Transverse colon (tissue), 4 donors: Measurements from ENCODE around the gene FYCO1. TPM values are rescaled to one million over a fixed set of nuclear protein-coding genes. Genes with fewer than 3 reads are reported as not detected.

Experiments
- DNase-seq: peaks from one replicate; pipeline ENCODE4 v3.0.0-alpha.2; 2019
- H3K27ac ChIP-seq, 4 donors: fragments of 200-600 bp; sonication (generic); 2 replicates each; pipeline ENCODE4 v1.5.1; 2016 to 2018; ENCODE audit warnings: inconsistent platforms in 4 of 4
- H3K27me3 ChIP-seq: fragments of 200-600 bp; sonication (generic); 2 replicates; pipeline ENCODE4 v1.5.1; 2017; ENCODE audit warnings: inconsistent platforms
- H3K36me3 ChIP-seq, 4 donors: fragments of 200-600 bp; sonication (generic); 2 replicates each; pipeline ENCODE4 v1.5.1; 2017 to 2019; ENCODE audit warnings: inconsistent platforms in 4 of 4
- H3K4me1 ChIP-seq, 4 donors: fragments of 200-600 bp; sonication (generic); 2 replicates each; pipeline ENCODE4 v1.5.1; 2017 to 2020; ENCODE audit warnings: inconsistent platforms in 4 of 4
- H3K4me3 ChIP-seq, 4 donors: fragments of 200-600 bp; sonication (generic); 1 replicate in 1 of 4; 2 replicates in 3 of 4; pipeline versions ENCODE4 v1.5.1 to v1.6.1; 2017 to 2019; ENCODE audit warnings: inconsistent platforms in 4 of 4
- H3K9me3 ChIP-seq, 2 donors: fragments of 200-600 bp; sonication (generic); 2 replicates each; pipeline ENCODE4 v1.5.1; 2017 to 2019; ENCODE audit warnings: inconsistent platforms in 2 of 2
- EP300 ChIP-seq: sonication (generic); formaldehyde crosslinking; IDR thresholded peaks from one replicate; pipeline ENCODE4 v1.6.1; 2017; ENCODE audit warnings: antibody characterized with exemption, low read depth
- POLR2A ChIP-seq: fragments of 450-650 bp; IDR thresholded peaks from one replicate; pipeline ENCODE4 v1.6.1; 2016; ENCODE audit warnings: antibody characterized with exemption, mild to moderate bottlenecking, moderate library complexity
- POLR2AphosphoS5 ChIP-seq, 3 donors: sonication (generic); formaldehyde crosslinking; IDR thresholded peaks; one replicate each; pipeline ENCODE4 v1.6.1; 2016; ENCODE audit warnings: antibody characterized with exemption in 3 of 3
- WGBS, 2 donors: methylation state at CpG; one replicate each; pipeline ENCODE4 v1.1.5; 2018; ENCODE audit warnings: low coverage in 1 of 2; 5-methylcytosine and 5-hydroxymethylcytosine counted together
- in situ Hi-C, 4 donors: fragments of 200-750 bp; cut with MboI; loops; one replicate each; pipeline versions ENCODE4 v1.15.0 to v1.15.1; 2017; ENCODE audit warnings: low sequenced_read_pairs in 3 of 4, low pct_ligation_motif_present in 1 of 4, low pct_unique_long_range_greater_than_20kb in 1 of 4
- intact Hi-C: fragments of 100-400 bp; cut with DNase I; formaldehyde crosslinking; loops from one replicate; pipeline ENCODE4 v1.15.1; 2023; ENCODE audit warnings: low total_unique reads
- total RNA-seq, 4 donors: library from RNA; depleted of rRNA; stranded (reverse); fragments of >200 nt; gene quantifications; one replicate each; pipeline ENCODE4 v1.1.0, GENCODE V29; 2016
- TF ChIP-seq, protein P1 (sequence below), 5 experiments: fragments of 200-600 bp in 3 of 5; fragments of 450-650 bp in 2 of 5; sonication (generic) in 3 of 5; IDR thresholded peaks; 1 replicate in 2 of 5; 2 replicates in 3 of 5; pipeline ENCODE4 v1.5.1; 2016 to 2017; ENCODE audit warnings: antibody characterized with exemption in 5 of 5, inconsistent platforms in 3 of 5, mild to moderate bottlenecking in 2 of 5, moderate library complexity in 1 of 5

Gene FYCO1
- total RNA-seq, 4 donors from 2014 or later: 34.5 to 40.0 (median 38.1) TPM

DNA sequence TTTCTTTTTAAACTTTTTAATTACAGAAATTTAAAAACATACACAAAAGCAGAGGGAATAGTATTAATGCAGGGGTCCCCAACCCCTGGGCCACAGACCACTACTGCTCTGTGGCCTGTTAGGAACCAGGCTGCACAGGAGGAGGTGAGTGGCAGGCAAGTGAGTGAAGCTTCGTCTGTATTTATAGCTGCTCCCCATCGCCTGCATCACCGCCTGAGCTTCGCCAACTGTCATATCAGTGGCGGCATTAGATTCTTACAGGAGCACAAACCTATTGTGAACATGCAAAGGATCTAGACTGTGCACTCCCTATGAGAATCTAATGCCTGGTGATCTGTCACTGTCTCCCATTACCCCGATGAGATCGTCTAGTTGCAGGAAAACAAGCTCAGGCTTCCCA, 86.9 kb downstream of the FYCO1 start:
- in situ Hi-C loops (no loop called here), intact Hi-C loops (no loop called here)
- DNase-seq: no peak
- WGBS, 2 donors: 90 to 93% methylated on average over 3 to 7 of the region's 7 CpGs
- no peaks in the 10 kb centered on the region for H3K9me3 ChIP-seq
- no peak overlapping the region for H3K27ac ChIP-seq
- H3K27me3 ChIP-seq: no peaks in the 10 kb centered on the region
- peaks cover 0 to 3% (median 0%) of the 10 kb centered on the region in 4 donors for H3K4me1 ChIP-seq
- H3K36me3 ChIP-seq: no peaks in the 10 kb centered on the region
- TF ChIP-seq EP300: no peak
- no peak for TF ChIP-seq POLR2A
- TF ChIP-seq, protein P1, sequence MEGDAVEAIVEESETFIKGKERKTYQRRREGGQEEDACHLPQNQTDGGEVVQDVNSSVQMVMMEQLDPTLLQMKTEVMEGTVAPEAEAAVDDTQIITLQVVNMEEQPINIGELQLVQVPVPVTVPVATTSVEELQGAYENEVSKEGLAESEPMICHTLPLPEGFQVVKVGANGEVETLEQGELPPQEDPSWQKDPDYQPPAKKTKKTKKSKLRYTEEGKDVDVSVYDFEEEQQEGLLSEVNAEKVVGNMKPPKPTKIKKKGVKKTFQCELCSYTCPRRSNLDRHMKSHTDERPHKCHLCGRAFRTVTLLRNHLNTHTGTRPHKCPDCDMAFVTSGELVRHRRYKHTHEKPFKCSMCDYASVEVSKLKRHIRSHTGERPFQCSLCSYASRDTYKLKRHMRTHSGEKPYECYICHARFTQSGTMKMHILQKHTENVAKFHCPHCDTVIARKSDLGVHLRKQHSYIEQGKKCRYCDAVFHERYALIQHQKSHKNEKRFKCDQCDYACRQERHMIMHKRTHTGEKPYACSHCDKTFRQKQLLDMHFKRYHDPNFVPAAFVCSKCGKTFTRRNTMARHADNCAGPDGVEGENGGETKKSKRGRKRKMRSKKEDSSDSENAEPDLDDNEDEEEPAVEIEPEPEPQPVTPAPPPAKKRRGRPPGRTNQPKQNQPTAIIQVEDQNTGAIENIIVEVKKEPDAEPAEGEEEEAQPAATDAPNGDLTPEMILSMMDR (IDR thresholded peaks at IDR 0.05): no peak
- TF ChIP-seq POLR2AphosphoS5 (IDR thresholded peaks at IDR 0.05): no peak
- no peak overlapping the region for H3K4me3 ChIP-seq

DNA sequence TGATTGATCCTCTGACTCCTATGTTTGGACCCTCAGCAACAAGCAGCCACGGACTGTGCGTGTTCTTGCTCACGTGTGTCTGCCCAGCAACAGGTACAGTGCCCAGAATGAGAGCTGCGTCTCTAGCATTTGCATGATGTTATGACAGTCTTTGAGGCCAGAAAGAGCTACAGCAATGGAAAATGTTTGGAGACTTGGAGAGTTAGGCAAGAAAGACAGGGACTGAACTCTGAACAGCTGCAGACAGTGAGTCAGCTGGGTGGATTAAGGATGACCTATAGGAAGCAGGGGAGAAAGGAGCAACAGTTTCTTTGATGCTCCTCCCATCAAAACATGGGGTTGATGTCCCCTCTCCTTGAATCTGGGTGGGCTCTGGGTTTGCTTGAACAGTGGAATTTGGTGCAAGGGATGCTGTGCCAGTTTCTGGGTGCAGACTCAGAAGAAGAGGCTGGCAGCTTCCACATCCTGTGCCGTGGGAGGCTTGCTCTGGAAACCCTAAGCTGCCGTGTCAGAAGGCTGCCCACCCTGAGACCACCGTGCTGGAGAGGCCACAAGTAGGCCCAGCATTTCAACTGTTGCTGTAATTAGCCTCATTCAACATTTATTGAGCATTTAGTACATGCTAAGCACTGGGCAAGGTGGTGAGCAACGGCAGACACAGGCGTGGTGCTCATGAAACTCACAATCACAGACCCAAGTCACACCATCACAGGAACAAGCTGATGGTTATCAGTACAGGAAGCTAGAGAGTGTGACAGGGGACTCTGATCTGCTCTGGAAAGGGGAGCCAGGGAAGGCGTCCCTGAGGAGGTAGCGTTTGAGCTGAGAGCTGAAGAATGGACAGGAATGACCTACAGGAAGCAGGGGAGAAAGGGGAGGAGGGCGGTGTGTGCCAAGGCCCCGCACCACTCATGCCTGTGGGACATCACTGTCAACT, 87.6 kb downstream of the FYCO1 start:
- DNase-seq: no peak
- no peaks in the 10 kb centered on the region for H3K27me3 ChIP-seq
- H3K36me3 ChIP-seq: no peaks in the 10 kb centered on the region
- no peaks in the 10 kb centered on the region for H3K9me3 ChIP-seq
- H3K4me3 ChIP-seq: no peak overlapping the region
- intact Hi-C loops: no loop called here
- H3K27ac ChIP-seq: peak overlapping the region in 2 of 4 donors; percentile 22 to 39
- no peak for TF ChIP-seq POLR2A
- no peak for TF ChIP-seq POLR2AphosphoS5 (IDR thresholded peaks at IDR 0.05)
- TF ChIP-seq, protein P1 (IDR thresholded peaks at IDR 0.05): no peak
- TF ChIP-seq EP300: no peak
- in situ Hi-C loops: no loop called here
- H3K4me1 ChIP-seq: peaks cover 0 to 3% (median 0%) of the 10 kb centered on the region in 4 donors
- 53 to 78% methylated on average over 6 to 13 of the region's 13 CpGs for WGBS, 2 donors

DNA sequence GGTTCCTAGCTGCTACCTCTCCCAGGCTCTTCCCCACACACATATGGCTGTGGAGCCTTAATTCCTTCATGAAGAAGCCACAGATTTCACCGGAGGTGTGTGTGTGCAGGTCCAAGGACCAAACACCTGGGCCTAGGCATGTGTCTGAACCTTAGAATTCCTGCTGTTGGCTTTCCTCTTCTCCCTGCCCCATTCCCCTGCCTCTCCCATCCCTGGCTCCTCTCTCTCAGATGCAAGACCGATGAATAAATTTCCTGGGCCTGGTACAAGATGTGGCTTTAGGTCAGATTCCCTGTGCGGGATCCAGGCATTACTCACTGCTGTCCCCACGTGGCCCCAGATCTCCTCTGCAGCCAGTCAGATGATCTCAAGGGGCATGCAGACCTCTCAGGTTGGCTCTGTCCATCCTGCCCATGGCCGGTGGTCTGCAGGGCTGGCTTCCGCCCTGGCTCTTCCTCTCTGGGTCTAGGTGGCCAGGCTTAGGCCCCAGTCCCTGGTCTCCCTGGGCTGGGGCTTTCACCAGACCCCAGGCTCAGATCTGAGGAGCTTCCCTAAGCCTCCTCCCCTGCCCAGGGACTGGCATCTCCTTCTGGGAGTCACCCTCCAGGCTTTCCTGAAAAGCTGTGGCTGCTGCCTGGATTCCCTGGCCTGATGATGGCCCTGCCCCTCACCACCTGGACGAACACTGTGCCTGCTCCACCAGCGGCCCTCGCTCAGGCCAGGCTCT, 88.8 kb downstream of the FYCO1 start:
- in situ Hi-C loops (no loop called here), intact Hi-C loops (no loop called here)
- Histone ChIP-seq H3K36me3 (no peaks in the 10 kb centered on the region), H3K4me1 (peaks cover 0 to 3% (median 0%) of the 10 kb centered on the region in 4 donors), H3K4me3 (no peak overlapping the region), H3K27me3 (no peaks in the 10 kb centered on the region), H3K9me3 (no peaks in the 10 kb centered on the region), H3K27ac (peak overlapping the region in 1 of 4 donors; percentile 39)
- no peak for DNase-seq
- TF ChIP-seq, protein P1 (IDR thresholded peaks at IDR 0.05): peak in 1 of 5 experiments; percentile 16
- no peak for TF ChIP-seq POLR2AphosphoS5 (IDR thresholded peaks at IDR 0.05)
- WGBS, 2 donors: 79 to 87% methylated on average over 3 to 9 of the region's 9 CpGs

DNA sequence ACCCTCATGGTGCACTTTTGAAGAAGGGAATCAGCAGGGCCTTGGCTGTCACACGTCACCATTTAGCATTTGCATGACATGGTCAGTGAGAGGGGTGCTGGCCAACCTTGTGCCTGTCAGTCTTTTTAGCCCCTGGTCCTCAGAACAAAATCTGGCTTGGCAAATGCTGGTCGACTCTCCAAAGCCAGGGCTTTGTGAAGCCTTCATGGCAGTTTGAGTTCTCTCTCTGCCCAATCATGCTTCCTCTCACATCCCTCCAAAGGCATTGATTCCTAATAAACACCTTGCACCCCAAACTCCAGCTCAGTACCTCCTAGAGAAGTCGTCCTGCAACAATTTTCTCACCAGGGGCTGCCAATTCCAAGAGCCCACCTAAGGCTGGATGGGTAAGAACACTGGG, 89.9 kb downstream of the FYCO1 start:
- H3K4me3 ChIP-seq: no peak overlapping the region
- peaks cover 0 to 3% (median 0%) of the 10 kb centered on the region in 4 donors for H3K4me1 ChIP-seq
- WGBS, 2 donors: 88% methylated on average over 3 of the region's 3 CpGs; no CpG with 5 or more reads in 1 of the 2 donors
- no peaks in the 10 kb centered on the region for H3K27me3 ChIP-seq
- no peak overlapping the region for H3K27ac ChIP-seq
- DNase-seq: no peak
- no peaks in the 10 kb centered on the region for H3K9me3 ChIP-seq
- intact Hi-C loops: no loop called here
- no peaks in the 10 kb centered on the region for H3K36me3 ChIP-seq
- TF ChIP-seq POLR2AphosphoS5 (IDR thresholded peaks at IDR 0.05) (no peak), EP300 (no peak), POLR2A (no peak)
- TF ChIP-seq, protein P1 (IDR thresholded peaks at IDR 0.05): no peak
- in situ Hi-C loops: no loop called here
